Fibroblast of lung (primary cell): Measurements from ENCODE around the gene NCAPH2.
"Not testable (repeated sequence)": the region's sequence is repeated elsewhere in the genome, so short reads cannot be mapped to it uniquely, and the experiment has no call there.

ENCODE experiments used
- EZH2 ChIP-seq: IDR thresholded peaks from 2 replicates; pipeline ENCODE4 v1.5.1; 2012; ENCODE audit warnings: low read length, control low read depth, mild to moderate bottlenecking; ENCODE audit errors: missing control alignments
- TF ChIP-seq, protein P1 (sequence below), 2 donors: IDR thresholded peaks in 1 of 2; conservative IDR thresholded peaks in 1 of 2; 1 replicate in 1 of 2; 2 replicates in 1 of 2; pipeline ENCODE4 v1.5.1; 2011 to 2012; ENCODE audit warnings: low read length in 2 of 2, control low read depth in 1 of 2, inconsistent platforms in 1 of 2, low read depth in 1 of 2, mild to moderate bottlenecking in 1 of 2

DNA sequence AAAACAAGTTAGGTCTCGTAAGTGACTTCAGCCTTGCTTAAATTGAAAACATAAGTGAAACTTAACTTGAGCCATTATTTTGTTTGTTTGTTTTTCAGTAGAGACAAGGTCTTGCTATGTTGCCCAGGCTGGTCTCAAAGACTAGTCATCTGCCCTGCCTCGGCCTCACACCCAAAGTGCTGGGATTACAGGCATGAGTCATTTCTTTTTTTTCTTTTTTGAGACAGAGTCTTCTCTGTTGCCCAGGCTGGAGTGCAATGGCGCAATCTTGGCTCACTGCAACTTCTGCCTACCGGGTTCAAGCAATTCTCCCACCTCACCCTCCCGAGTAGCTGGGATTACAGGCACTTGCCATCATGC, 33.6 kb downstream of the NCAPH2 start:
- TF ChIP-seq, protein P1, sequence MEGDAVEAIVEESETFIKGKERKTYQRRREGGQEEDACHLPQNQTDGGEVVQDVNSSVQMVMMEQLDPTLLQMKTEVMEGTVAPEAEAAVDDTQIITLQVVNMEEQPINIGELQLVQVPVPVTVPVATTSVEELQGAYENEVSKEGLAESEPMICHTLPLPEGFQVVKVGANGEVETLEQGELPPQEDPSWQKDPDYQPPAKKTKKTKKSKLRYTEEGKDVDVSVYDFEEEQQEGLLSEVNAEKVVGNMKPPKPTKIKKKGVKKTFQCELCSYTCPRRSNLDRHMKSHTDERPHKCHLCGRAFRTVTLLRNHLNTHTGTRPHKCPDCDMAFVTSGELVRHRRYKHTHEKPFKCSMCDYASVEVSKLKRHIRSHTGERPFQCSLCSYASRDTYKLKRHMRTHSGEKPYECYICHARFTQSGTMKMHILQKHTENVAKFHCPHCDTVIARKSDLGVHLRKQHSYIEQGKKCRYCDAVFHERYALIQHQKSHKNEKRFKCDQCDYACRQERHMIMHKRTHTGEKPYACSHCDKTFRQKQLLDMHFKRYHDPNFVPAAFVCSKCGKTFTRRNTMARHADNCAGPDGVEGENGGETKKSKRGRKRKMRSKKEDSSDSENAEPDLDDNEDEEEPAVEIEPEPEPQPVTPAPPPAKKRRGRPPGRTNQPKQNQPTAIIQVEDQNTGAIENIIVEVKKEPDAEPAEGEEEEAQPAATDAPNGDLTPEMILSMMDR (conservative IDR thresholded peaks at IDR 0.05 in 1 of 2, IDR thresholded peaks at IDR 0.05 in 1 of 2; ENCODE audit: low read depth in 1 of 2, low read length in 2 of 2): not testable (repeated sequence)
- TF ChIP-seq EZH2: not testable (repeated sequence)
